Dendritic cell treated with granulocyte-macrophage colony-stimulating factor and Interleukin-4, amounts not matched to agents 40 ng/mL and 50 ng/mL, for 4 days (primary cell): ENCODE measurements around the gene PLOD1.

Experiments used
- H3K27ac Mint-ChIP-seq: one replicate; pipeline ENCODE4 v1.8.0; 2022; ENCODE audit warnings: mild to moderate bottlenecking, mixed read lengths
- H3K27me3 Mint-ChIP-seq: one replicate; pipeline ENCODE4 v1.8.0; 2022; ENCODE audit warnings: mild to moderate bottlenecking, mixed read lengths
- H3K36me3 Mint-ChIP-seq: one replicate; pipeline ENCODE4 v1.8.0; 2022; ENCODE audit warnings: low read depth, mixed read lengths
- H3K4me1 Mint-ChIP-seq: one replicate; pipeline ENCODE4 v1.8.0; 2022; ENCODE audit warnings: low read depth, mixed read lengths
- H3K4me3 Mint-ChIP-seq: one replicate; pipeline ENCODE4 v1.8.0; 2022; ENCODE audit warnings: mild to moderate bottlenecking, moderate library complexity, mixed read lengths
- H3K9me3 Mint-ChIP-seq: one replicate; pipeline ENCODE4 v1.8.0; 2022; ENCODE audit warnings: mixed read lengths
- intact Hi-C: fragments of 100-400 bp; cut with micrococcal nuclease; formaldehyde crosslinking; loops from one replicate; pipeline ENCODE4 v1.15.0; 2022

PLOD1 gene

DNA sequence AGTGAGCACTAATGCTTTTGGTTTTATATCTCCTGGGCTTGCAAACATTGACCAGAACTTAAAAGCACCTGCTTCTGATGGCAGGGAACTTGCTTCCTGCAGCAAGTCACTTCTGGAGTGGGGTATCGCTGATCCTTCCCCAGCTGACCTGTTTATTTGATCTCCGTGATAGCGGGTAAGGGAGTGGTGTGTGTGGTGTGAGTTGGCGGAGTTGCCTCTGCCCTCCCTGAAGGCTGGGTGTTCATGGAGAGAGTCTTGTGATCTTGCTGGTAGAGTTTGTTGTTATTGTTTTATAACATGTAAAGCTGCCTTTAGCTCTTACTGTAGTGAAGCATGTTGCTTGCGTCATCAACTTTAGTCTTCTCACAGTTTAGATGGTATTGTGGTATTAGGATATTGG lies 49.6 kb downstream of the PLOD1 start:
- H3K9me3 Mint-ChIP-seq: no peaks in the 10 kb centered on the region
- peaks cover 63% of the 10 kb centered on the region for H3K4me1 Mint-ChIP-seq
- no peaks in the 10 kb centered on the region for H3K27me3 Mint-ChIP-seq
- intact Hi-C loops: no loop called here
- H3K4me3 Mint-ChIP-seq: no peak overlapping the region
- peaks cover 71% of the 10 kb centered on the region for H3K36me3 Mint-ChIP-seq
- no peak overlapping the region for H3K27ac Mint-ChIP-seq

DNA sequence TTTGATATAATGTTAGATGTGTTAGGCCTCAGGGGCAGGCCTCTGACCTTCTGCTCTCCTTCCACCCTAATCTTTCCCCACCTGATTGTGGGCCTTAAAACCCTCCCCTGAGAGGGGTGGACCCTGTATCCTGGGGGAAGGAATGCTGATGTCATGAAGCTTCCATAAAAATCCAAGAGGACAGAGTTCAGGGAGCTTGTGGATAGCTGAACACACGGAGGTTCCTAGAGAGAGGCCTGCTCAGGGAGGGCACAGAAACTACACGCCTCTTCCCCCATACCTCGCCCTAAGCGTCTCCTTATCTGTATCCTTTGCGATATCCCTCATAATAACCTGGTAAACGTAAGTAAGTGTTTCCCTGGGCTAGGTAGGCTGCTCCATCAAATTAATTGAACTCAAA lies 50.1 kb downstream of the PLOD1 start:
- intact Hi-C loops: no loop called here
- Mint-ChIP-seq H3K27me3 (no peaks in the 10 kb centered on the region), H3K27ac (no peak overlapping the region), H3K36me3 (peaks cover 75% of the 10 kb centered on the region), H3K4me3 (no peak overlapping the region), H3K4me1 (peaks cover 59% of the 10 kb centered on the region), H3K9me3 (no peaks in the 10 kb centered on the region)

GRCh38 chr1:11985171-11985570 lies 50.7 kb downstream of the PLOD1 start:
- H3K4me3 Mint-ChIP-seq: no peak overlapping the region
- peaks cover 55% of the 10 kb centered on the region for H3K4me1 Mint-ChIP-seq
- H3K36me3 Mint-ChIP-seq: peaks cover 79% of the 10 kb centered on the region
- no peak overlapping the region for H3K27ac Mint-ChIP-seq
- H3K27me3 Mint-ChIP-seq: no peaks in the 10 kb centered on the region
- H3K9me3 Mint-ChIP-seq: no peaks in the 10 kb centered on the region
- intact Hi-C loops: no loop called here

DNA sequence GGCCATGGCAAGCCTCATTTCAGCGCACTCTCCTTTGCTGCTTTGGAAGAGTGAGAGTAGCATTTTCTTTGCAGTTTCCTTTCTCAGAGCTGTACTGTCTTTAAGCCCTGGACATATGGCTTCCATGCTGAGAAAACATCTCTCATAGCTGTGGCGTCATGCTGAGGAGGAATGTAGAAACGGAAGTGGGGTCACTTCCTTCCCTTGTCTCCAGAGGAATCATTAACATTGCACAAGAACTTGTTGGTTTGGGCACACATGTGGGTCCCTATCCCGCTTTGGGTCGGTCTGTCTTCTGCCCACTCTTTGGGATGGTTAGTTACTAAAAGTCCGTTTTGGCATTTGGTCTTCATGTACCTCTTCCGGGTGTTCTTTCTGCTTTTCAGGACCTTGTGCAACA lies 51.3 kb downstream of the PLOD1 start:
- Mint-ChIP-seq H3K27ac (peak overlapping the region; percentile 45), H3K4me1 (peaks cover 52% of the 10 kb centered on the region)

GRCh38 chr1:11989669-11990068 lies 55.2 kb downstream of the PLOD1 start:
- Mint-ChIP-seq H3K27me3 (no peaks in the 10 kb centered on the region), H3K27ac (no peak overlapping the region)
- intact Hi-C loops: no loop called here

More for the DNA sequence above, 51.3 kb downstream of the PLOD1 start:
- H3K36me3 Mint-ChIP-seq: peaks cover 79% of the 10 kb centered on the region
- H3K27me3 Mint-ChIP-seq: no peaks in the 10 kb centered on the region
- intact Hi-C loops: no loop called here
- H3K4me3 Mint-ChIP-seq: no peak overlapping the region
- H3K9me3 Mint-ChIP-seq: no peaks in the 10 kb centered on the region

DNA sequence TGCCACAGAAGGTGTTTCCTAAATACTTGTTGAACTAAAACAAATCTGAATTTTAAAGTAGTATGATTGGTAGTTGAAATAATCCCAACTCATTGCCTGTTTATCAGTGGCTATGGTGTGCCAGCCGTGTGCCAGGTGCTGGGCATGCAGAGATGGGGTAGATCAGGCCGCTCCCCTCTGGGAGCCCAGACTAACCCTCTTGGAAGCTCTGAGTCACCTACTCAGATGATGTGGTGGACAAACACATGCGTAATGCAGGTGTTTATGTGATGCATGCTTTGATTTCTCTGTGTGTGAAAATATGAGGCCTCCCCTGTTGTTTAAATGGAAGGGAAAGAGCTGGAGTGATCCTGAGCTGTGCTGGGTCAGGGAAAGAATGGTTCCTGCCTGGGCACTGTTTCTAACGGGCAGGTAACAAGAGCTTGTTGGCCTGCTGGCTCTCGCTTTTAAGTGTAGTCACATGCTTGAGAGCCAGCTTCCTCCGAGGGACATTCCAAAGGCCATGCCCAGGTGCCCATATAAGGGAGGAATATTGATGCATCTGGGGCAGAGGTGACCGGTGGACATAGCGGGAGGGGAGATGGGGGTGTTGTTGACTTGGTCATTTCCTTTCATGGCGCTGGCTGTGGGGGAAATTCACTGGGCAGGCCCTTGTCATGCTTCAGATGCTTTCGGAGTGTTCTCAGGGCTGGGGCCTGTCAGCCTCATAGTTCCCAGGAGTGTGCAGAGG lies 56.0 kb downstream of the PLOD1 start:
- Mint-ChIP-seq H3K9me3 (no peaks in the 10 kb centered on the region), H3K36me3 (peaks cover 78% of the 10 kb centered on the region), H3K27ac (no peak overlapping the region), H3K27me3 (no peaks in the 10 kb centered on the region), H3K4me1 (peaks cover 9% of the 10 kb centered on the region), H3K4me3 (no peak overlapping the region)
- intact Hi-C loops: no loop called here

More at GRCh38 chr1:11989669-11990068, 55.2 kb downstream of the PLOD1 start:
- peaks cover 17% of the 10 kb centered on the region for H3K4me1 Mint-ChIP-seq
- peaks cover 78% of the 10 kb centered on the region for H3K36me3 Mint-ChIP-seq
- H3K9me3 Mint-ChIP-seq: no peaks in the 10 kb centered on the region
- no peak overlapping the region for H3K4me3 Mint-ChIP-seq

DNA sequence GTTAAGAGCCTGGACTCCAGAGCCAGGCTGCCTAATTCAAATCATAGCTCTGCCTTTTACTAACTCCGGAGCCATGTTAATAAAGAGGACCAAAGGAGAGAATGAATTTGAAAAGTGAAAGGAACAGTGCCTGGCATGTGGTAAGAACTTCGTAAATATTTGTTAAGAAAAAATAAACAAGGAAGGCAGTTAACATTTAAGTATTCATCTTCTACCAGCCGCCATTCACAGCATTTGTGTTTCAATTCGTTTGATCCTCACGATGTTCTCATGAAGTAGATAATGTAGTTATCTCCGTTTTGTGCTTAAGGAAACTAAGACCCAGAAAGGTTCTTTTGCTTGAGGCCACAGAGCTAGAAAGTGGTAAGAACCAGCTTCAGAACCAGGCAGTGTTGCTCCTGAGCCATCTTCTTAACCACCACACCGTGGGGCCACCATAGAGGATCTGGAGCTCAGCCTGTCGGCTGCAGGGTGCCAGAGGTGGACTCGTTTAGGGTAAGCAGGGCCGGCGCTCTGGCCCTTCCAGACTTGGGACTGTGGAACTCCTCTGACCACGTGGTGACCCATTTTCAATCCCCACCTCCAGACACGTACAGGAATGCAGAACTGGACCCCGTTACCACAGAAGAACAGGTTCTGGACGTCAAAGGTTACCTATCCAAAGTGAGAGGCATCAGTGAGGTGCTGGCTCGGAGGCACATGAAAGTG lies 57.6 kb downstream of the PLOD1 start:
- no peaks in the 10 kb centered on the region for H3K9me3 Mint-ChIP-seq
- H3K4me3 Mint-ChIP-seq: no peak overlapping the region
- no peak overlapping the region for H3K27ac Mint-ChIP-seq
- H3K27me3 Mint-ChIP-seq: no peaks in the 10 kb centered on the region
- peaks cover 84% of the 10 kb centered on the region for H3K36me3 Mint-ChIP-seq
- H3K4me1 Mint-ChIP-seq: no peaks in the 10 kb centered on the region
- intact Hi-C loops: no loop called here

DNA sequence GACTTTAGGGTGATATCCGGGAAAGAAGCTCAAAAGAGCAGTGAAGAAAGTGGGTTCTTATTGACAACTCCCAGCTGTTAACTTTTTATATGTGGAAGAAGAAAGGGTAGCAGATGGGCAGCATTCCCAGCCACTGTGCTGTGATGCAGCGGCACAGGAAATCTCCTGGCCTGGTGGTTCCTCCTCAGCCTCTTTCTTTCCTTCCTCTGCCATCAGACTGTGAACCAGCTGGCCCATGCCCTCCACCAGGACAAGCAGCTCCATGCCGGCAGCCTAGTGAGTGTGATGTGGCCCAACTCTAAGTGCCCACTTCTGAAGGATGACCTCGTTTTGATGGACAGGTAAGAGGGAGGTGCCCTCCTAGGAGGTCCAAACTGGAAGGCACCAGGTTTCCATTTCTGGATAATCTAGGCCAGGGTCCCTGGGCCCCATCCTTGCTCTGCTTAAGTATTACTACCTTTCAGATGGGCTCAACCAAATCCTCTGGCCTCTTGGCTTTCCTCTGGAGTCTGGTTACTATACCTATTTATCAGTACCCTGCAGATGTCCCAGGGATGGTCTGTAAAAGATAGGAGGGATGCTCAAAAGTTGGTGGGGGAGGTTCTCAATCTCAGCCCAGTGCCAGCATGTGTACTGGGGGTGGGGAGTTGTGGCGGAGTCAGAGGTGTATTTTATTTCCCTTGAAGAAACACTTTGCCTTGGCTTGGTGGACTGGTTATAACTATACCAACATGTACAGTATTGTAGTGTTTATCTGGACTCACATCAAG lies 62.7 kb downstream of the PLOD1 start:
- Mint-ChIP-seq H3K4me3 (no peak overlapping the region), H3K36me3 (peaks cover 96% of the 10 kb centered on the region), H3K27ac (no peak overlapping the region), H3K4me1 (no peaks in the 10 kb centered on the region), H3K9me3 (no peaks in the 10 kb centered on the region), H3K27me3 (no peaks in the 10 kb centered on the region)
- intact Hi-C loops: no loop called here

DNA sequence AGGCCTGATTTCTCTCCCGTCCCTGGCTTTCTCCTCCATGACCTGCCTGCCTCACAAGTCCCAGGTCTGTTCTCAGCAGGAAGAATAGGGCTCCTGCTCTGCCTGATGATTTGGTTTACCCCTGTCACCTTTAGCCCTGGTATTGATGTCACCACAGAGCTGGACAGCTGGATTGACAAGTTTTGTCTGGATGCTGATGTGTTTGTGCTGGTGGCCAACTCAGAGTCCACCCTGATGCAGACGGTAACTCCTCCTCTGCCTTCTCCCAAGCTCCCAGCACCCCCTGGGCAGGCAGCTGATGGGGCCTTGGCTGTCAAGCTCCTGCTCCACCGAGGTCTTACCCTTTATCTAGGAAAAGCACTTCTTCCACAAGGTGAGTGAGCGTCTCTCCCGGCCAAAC lies 64.1 kb downstream of the PLOD1 start:
- Mint-ChIP-seq H3K27me3 (no peaks in the 10 kb centered on the region), H3K9me3 (no peaks in the 10 kb centered on the region), H3K27ac (no peak overlapping the region), H3K36me3 (peaks cover 97% of the 10 kb centered on the region), H3K4me3 (no peak overlapping the region), H3K4me1 (no peaks in the 10 kb centered on the region)
- intact Hi-C loops: no loop called here

- Mint-ChIP-seq H3K4me1 (no peaks in the 10 kb centered on the region), H3K4me3 (no peak overlapping the region), H3K36me3 (peaks cover 100% of the 10 kb centered on the region), H3K27ac (no peak overlapping the region), H3K27me3 (no peaks in the 10 kb centered on the region), H3K9me3 (no peaks in the 10 kb centered on the region)
- intact Hi-C loops: no loop called here
Measured at GRCh38 chr1:11999236-11999635, 64.7 kb downstream of the PLOD1 start.

- no peaks in the 10 kb centered on the region for H3K27me3 Mint-ChIP-seq
- H3K27ac Mint-ChIP-seq: no peak overlapping the region
- H3K36me3 Mint-ChIP-seq: peaks cover 100% of the 10 kb centered on the region
- H3K4me1 Mint-ChIP-seq: no peaks in the 10 kb centered on the region
- H3K9me3 Mint-ChIP-seq: no peaks in the 10 kb centered on the region
- intact Hi-C loops: no loop called here
- no peak overlapping the region for H3K4me3 Mint-ChIP-seq
Measured at GRCh38 chr1:12001249-12001917, 66.9 kb downstream of the PLOD1 start.

DNA sequence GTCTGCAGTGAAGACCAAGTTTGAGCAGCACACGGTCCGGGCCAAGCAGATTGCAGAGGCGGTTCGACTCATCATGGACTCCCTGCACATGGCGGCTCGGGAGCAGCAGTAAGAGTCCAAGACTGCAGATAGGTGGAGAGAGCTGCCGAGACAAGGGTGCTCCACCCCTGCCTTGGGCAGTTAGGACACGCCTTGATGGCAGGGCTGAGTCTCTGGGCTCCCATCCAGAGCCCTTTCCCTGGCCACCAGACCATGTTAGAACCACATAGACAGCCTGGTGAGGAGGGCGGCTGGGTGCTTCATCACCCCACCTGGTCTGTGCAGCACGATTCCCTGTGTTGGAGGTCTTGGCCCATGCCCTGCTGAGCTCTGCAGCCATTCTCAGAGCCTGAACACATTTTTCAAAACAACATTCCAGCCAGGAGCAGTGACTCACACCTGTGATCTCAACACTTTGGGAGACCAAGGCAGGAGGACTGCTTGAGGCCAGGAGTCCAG lies 67.5 kb downstream of the PLOD1 start:
- Mint-ChIP-seq H3K36me3 (peaks cover 100% of the 10 kb centered on the region), H3K4me1 (no peaks in the 10 kb centered on the region), H3K9me3 (no peaks in the 10 kb centered on the region), H3K4me3 (no peak overlapping the region), H3K27ac (no peak overlapping the region), H3K27me3 (no peaks in the 10 kb centered on the region)
- intact Hi-C loops: no loop called here

DNA sequence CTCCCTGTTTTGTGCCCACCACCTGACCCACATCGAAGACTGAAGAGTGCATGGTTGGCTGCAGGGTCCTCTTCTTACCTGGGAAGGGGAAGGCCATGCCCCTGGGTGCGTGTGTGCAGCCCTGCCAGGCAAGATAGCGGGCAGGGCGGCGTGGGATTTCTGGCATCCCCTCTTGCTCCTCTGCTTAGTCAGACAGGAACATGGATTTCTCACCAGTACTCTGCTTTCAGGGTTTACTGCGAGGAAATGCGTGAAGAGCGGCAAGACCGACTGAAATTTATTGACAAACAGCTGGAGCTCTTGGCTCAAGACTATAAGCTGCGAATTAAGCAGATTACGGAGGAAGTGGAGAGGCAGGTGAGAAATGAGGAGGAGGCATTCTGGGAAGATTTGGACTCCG lies 69.2 kb downstream of the PLOD1 start:
- Mint-ChIP-seq H3K4me1 (no peaks in the 10 kb centered on the region), H3K27ac (no peak overlapping the region), H3K27me3 (no peaks in the 10 kb centered on the region), H3K4me3 (no peak overlapping the region), H3K9me3 (no peaks in the 10 kb centered on the region), H3K36me3 (peaks cover 100% of the 10 kb centered on the region)
- intact Hi-C loops: no loop called here
